Pancreas (tissue), 10 donors: ENCODE results near the gene OSBPL10. TPM values are rescaled to one million over a fixed set of nuclear protein-coding genes. Genes with fewer than 3 reads are reported as not detected.
A peak's percentile ranks its signal among the peaks of the same experiment; 100 is the strongest.

Experiments
- ATAC-seq, 4 donors: fragments of 200-7000 bp; cut with Tn5 transposase; one replicate each; pipeline versions ENCODE4 v1.8.0 to v1.9.1; 2020; ENCODE audit warnings: mild to moderate bottlenecking in 4 of 4, moderate library complexity in 4 of 4
- DNase-seq, 6 donors: peaks; one replicate each; pipeline ENCODE4 v3.0.0-alpha.2; 2020
- FAIRE-seq: peaks from 2 replicates; lab custom pipeline; 2012; peaks lifted over from hg19 to GRCh38; lab: Jason Lieb, UNC
- H3K27ac ChIP-seq, 4 donors: fragments of 200-600 bp; sonication (generic); 1 replicate in 3 of 4; 2 replicates in 1 of 4; pipeline versions ENCODE4 v1.5.0 to v1.8.0; 2020
- H3K27me3 ChIP-seq, 4 donors: fragments of 200-600 bp; one replicate each; pipeline ENCODE4 v1.8.0; 2021
- H3K36me3 ChIP-seq, 3 donors: fragments of 200-600 bp; sonication (generic) in 1 of 3; one replicate each; pipeline versions ENCODE4 v1.5.0 to v1.8.0; 2020 to 2021
- H3K4me1 ChIP-seq, 3 donors: fragments of 200-600 bp; one replicate each; pipeline ENCODE4 v1.8.0; 2021
- H3K4me3 ChIP-seq, 4 donors: fragments of 200-600 bp; sonication (generic) in 2 of 4; one replicate each; pipeline versions ENCODE4 v1.5.0 to v1.8.0; 2020 to 2021
- H3K9me3 ChIP-seq, 4 donors: fragments of 200-600 bp; one replicate each; pipeline ENCODE4 v1.8.0; 2021
- WGBS, 2 donors: extraction: QIAGEN DNeasy Blood & Tissue Kit; methylation state at CpG; one replicate each; pipeline ENCODE4 v1.1.7; 2013; 5-methylcytosine and 5-hydroxymethylcytosine counted together
- intact Hi-C, 3 donors: fragments of 100-400 bp; cut with DNase I; formaldehyde crosslinking; loops; one replicate each; pipeline versions ENCODE4 v1.11.1 to v1.14.2; 2022
- polyA plus RNA-seq, 2 donors: library from polyadenylated mRNA; stranded (reverse); fragments of 200-250 nt; gene quantifications; one replicate each; pipeline ENCODE4 v1.2.3, GENCODE V29; 2013
- total RNA-seq, 6 donors: library from RNA; stranded (reverse); fragmentation: NEBNext Ultra II Directional in 4 of 6; extraction: Animal tissue kit (Norgen Biotek cat#: 25700) in 4 of 6; gene quantifications; one replicate each; pipeline versions ENCODE4 v1.2.1 to v1.2.4, GENCODE V29; 2021 to 2023
- TF ChIP-seq, protein P1 (sequence below), 4 donors: fragments of 200-600 bp; sonication (generic) in 3 of 4; IDR thresholded peaks; one replicate each; pipeline versions ENCODE4 v1.5.0 to v1.8.0; 2021; ENCODE audit warnings: antibody characterized with exemption in 4 of 4
- donor health status: healthy with polysubstance abuse.
- donor health status: DM: no; HTN: no; CAD: no; lungs with moderate emphysema.
- donor health status: DM: no; HTN: no; CAD: no.
- donor health status: control.
- donor health status: control.
- donor health status: Bipolar disorder and iron deficiency.
- donor health status: DM: yes; HTN: yes; CAD: no.
- donor health status: DM: no; HTN: no; CAD: no.
- donor health status: DM: no; HTN: no; CAD: no.
- donor health status: DM: yes; HTN: yes; CAD: no.

OSBPL10 gene
- total and polyA plus RNA-seq, 8 donors = 0.57 to 4.0 (median 2.2) TPM

DNA sequence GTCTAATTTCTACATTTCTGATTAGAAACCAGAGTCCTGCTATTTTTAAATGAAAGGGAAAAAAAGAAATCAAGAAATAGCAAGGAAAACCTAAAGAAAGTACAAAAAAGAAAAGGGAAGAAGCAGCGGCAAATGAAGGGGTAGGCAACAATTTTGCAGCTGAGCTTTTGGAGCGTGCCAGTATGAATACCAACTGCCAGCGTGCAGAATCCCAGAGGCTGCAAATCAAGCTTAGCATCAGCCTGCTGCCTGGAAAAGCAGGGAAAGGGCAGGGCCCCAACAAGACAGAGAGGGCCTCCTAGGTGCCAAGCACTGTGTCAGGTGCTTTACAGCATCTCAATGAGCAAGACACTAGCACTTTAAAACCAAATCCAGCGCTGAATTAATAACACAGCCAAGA, 271.5 kb downstream of the OSBPL10 start:
- ATAC-seq = no peak
- WGBS, 2 donors = 92 to 96% methylated on average over 4 of the region's 4 CpGs
- Histone ChIP-seq H3K36me3 (no peaks in the 10 kb centered on the region), H3K4me1 (no peaks in the 10 kb centered on the region), H3K4me3 (no peak overlapping the region), H3K9me3 (no peaks in the 10 kb centered on the region), H3K27ac (no peak overlapping the region), H3K27me3 (no peaks in the 10 kb centered on the region)
- DNase-seq = no peak
- FAIRE-seq = no peak
- intact Hi-C loops = no loop called here
- TF ChIP-seq, protein P1, sequence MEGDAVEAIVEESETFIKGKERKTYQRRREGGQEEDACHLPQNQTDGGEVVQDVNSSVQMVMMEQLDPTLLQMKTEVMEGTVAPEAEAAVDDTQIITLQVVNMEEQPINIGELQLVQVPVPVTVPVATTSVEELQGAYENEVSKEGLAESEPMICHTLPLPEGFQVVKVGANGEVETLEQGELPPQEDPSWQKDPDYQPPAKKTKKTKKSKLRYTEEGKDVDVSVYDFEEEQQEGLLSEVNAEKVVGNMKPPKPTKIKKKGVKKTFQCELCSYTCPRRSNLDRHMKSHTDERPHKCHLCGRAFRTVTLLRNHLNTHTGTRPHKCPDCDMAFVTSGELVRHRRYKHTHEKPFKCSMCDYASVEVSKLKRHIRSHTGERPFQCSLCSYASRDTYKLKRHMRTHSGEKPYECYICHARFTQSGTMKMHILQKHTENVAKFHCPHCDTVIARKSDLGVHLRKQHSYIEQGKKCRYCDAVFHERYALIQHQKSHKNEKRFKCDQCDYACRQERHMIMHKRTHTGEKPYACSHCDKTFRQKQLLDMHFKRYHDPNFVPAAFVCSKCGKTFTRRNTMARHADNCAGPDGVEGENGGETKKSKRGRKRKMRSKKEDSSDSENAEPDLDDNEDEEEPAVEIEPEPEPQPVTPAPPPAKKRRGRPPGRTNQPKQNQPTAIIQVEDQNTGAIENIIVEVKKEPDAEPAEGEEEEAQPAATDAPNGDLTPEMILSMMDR (IDR thresholded peaks at IDR 0.05) = no peak

DNA sequence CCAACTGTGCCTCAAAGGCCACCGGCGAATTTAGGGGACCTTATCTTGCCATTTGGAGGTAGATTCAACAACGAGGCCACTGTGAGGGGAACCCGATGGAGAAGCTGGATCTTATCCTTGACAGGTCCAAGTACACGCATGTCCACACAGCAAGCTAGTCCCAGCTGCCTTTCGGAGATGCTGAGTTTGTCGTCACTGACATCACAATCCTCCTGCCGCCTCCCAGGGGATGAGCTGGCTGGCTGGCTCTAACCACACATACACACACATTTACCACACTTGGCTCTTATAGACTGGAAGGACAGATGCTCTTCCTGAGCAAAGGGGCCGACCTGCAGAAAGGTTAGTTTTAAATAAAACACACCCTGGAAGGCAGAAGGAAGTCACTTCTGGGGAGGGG, 272.1 kb downstream of the OSBPL10 start:
- ATAC-seq = no peak
- TF ChIP-seq, protein P1 (IDR thresholded peaks at IDR 0.05) = no peak
- no peak overlapping the region for H3K4me3 ChIP-seq
- H3K9me3 ChIP-seq = no peaks in the 10 kb centered on the region
- intact Hi-C loops = no loop called here
- no peaks in the 10 kb centered on the region for H3K4me1 ChIP-seq
- H3K27ac ChIP-seq = no peak overlapping the region
- no peaks in the 10 kb centered on the region for H3K36me3 ChIP-seq
- 75 to 88% methylated on average over 9 of the region's 9 CpGs for WGBS, 2 donors
- DNase-seq = no peak
- no peaks in the 10 kb centered on the region for H3K27me3 ChIP-seq
- FAIRE-seq = no peak

DNA sequence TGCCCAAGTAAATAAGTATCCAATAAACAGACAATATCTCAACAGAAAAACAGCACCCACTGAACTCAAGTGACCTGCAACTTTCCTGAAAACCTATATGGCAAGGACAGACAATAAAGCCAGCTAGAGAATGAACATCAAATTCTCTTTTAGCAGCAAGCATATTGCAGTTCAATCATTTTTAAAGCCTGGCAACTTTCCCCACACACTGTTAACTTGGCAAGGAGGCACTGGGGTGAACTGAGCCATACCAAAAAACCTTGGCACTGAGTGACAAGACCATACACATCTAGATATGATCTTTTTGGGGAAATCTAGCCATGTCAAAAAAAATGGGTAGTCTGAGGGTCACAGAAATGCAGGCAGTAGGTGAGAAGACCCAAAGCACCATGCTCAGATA, 273.8 kb downstream of the OSBPL10 start:
- FAIRE-seq (no peak), ATAC-seq (no peak), DNase-seq (no peak)
- no peaks in the 10 kb centered on the region for H3K9me3 ChIP-seq
- intact Hi-C loops = no loop called here
- H3K27ac ChIP-seq = no peak overlapping the region
- no peak overlapping the region for H3K4me3 ChIP-seq
- no peaks in the 10 kb centered on the region for H3K36me3 ChIP-seq
- no peaks in the 10 kb centered on the region for H3K4me1 ChIP-seq
- TF ChIP-seq, protein P1 (IDR thresholded peaks at IDR 0.05) = no peak
- no peaks in the 10 kb centered on the region for H3K27me3 ChIP-seq

DNA sequence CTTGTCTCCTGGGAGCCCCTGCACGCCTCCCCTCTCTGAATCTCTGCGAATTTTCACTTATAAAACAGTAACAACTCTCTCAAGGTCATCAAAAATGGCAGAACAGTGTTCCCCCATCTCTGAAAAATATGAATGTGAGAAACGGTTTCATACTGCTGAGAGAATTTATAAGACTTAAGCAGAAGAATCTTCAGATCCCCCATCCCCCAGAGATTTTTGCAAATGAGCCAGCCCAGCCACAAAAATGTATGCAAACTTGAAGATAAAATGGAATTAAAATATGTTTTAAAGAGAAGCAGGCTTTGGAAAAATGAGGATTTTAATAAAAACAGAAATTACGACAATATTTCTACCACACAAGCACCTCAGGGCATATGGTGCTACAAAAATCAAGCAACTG, 275.3 kb downstream of the OSBPL10 start:
- intact Hi-C loops = no loop called here
- no peak for ATAC-seq
- H3K27ac ChIP-seq = no peak overlapping the region
- no peak for FAIRE-seq
- H3K27me3 ChIP-seq = no peaks in the 10 kb centered on the region
- WGBS, 2 donors = 78 to 89% methylated on average over 4 of the region's 4 CpGs
- DNase-seq = no peak
- TF ChIP-seq, protein P1 (IDR thresholded peaks at IDR 0.05) = no peak
- no peaks in the 10 kb centered on the region for H3K9me3 ChIP-seq
- no peak overlapping the region for H3K4me3 ChIP-seq
- no peaks in the 10 kb centered on the region for H3K4me1 ChIP-seq
- H3K36me3 ChIP-seq = no peaks in the 10 kb centered on the region

DNA sequence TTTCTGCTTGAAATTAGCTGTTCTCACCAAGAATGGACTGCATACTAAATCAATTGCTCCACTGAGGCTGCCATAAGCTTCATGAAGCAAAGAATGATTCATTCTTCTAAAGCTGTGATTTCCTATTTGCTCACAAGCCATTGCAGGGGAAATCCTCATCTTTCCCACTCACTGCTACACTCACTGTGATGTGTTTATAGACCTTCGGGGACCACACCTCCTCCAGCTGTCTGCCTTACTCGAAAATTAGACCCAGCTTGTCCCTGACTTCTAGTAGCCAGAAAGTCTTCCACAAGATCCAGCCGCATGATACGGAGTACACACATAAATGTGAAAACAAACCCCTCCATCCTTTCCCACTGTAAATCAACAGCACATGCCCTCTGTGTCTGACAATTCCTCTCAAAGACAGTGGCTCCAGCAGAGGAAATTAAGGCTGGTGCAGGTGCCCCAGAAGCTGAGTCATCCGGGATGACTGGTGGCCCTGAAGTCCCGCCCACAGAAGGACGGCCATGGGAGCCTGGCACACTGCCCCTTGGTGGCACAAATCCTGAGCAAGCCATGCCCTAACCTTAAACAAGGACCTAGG, 276.4 kb downstream of the OSBPL10 start:
- FAIRE-seq = no peak
- H3K27ac ChIP-seq = no peak overlapping the region
- WGBS, 2 donors = 34 to 43% methylated on average over 7 of the region's 7 CpGs
- DNase-seq = peak; percentile 72 to 88 (median 83)
- H3K36me3 ChIP-seq = no peaks in the 10 kb centered on the region
- no peaks in the 10 kb centered on the region for H3K4me1 ChIP-seq
- intact Hi-C loops = no loop called here
- H3K4me3 ChIP-seq = no peak overlapping the region
- TF ChIP-seq, protein P1 (IDR thresholded peaks at IDR 0.05) = no peak
- H3K27me3 ChIP-seq = no peaks in the 10 kb centered on the region
- ATAC-seq = peak; percentile 96 to 99 (median 98)
- no peaks in the 10 kb centered on the region for H3K9me3 ChIP-seq
